ENCODE data around the gene DGAT2L6.

The DGAT2L6 gene

GRCh38 chrX:70133303-70134115, 43.8 kb upstream of the DGAT2L6 start, which contains the start of gene IGBP1:
Gene IGBP1 (plus strand): TSS chrX:70133447. CDS start chrX:70133948, 501 bp downstream.
- peaks cover 42% of the 10 kb centered on the region for H3K9me3 Mint-ChIP-seq
- peaks cover 16% of the 10 kb centered on the region for H3K36me3 Mint-ChIP-seq (ENCODE audit: low read depth)
- H3K27me3 Mint-ChIP-seq (ENCODE audit: low read depth, poor library complexity), result no peaks in the 10 kb centered on the region
- TF ChIP-seq CTCF (IDR thresholded peaks at IDR 0.05), result peak; percentile 49
- H3K4me3 Mint-ChIP-seq, result peak within 1 kb of the TSS; percentile 99
- H3K4me1 Mint-ChIP-seq, result peaks cover 40% of the 10 kb centered on the region
- DNase-seq, result peak; percentile 80
- peak within 1 kb of the TSS; percentile 99 for H3K27ac Mint-ChIP-seq

GRCh38 chrX:70134116-70134477, 43.2 kb upstream of the DGAT2L6 start:
- Mint-ChIP-seq H3K9me3 (peaks cover 36% of the 10 kb centered on the region), H3K27me3 (ENCODE audit: low read depth, poor library complexity) (no peaks in the 10 kb centered on the region), H3K36me3 (ENCODE audit: low read depth) (peaks cover 16% of the 10 kb centered on the region), H3K27ac (peak overlapping the region; percentile 99), H3K4me1 (peaks cover 34% of the 10 kb centered on the region), H3K4me3 (peak overlapping the region; percentile 99)
- DNase-seq, result peak; percentile 7
- TF ChIP-seq CTCF (IDR thresholded peaks at IDR 0.05), result no peak

GRCh38 chrX:70138622-70139021, 38.7 kb upstream of the DGAT2L6 start:
- Mint-ChIP-seq H3K4me3 (no peak overlapping the region), H3K4me1 (peaks cover 18% of the 10 kb centered on the region), H3K36me3 (ENCODE audit: low read depth) (peaks cover 35% of the 10 kb centered on the region), H3K27me3 (ENCODE audit: low read depth, poor library complexity) (no peaks in the 10 kb centered on the region), H3K9me3 (peaks cover 47% of the 10 kb centered on the region), H3K27ac (no peak overlapping the region)
- TF ChIP-seq CTCF (IDR thresholded peaks at IDR 0.05), result no peak
- no peak for DNase-seq

- no peak for TF ChIP-seq CTCF (IDR thresholded peaks at IDR 0.05)
- Mint-ChIP-seq H3K36me3 (ENCODE audit: low read depth) (peaks cover 35% of the 10 kb centered on the region), H3K27me3 (ENCODE audit: low read depth, poor library complexity) (no peaks in the 10 kb centered on the region), H3K9me3 (peaks cover 46% of the 10 kb centered on the region), H3K27ac (no peak overlapping the region), H3K4me3 (no peak overlapping the region), H3K4me1 (peaks cover 11% of the 10 kb centered on the region)
- DNase-seq, result no peak
Observed at GRCh38 chrX:70139736-70140135, 37.5 kb upstream of the DGAT2L6 start.

- Mint-ChIP-seq H3K27me3 (ENCODE audit: low read depth, poor library complexity) (no peaks in the 10 kb centered on the region), H3K27ac (no peak overlapping the region), H3K4me3 (no peak overlapping the region), H3K36me3 (ENCODE audit: low read depth) (peaks cover 29% of the 10 kb centered on the region), H3K9me3 (peaks cover 51% of the 10 kb centered on the region), H3K4me1 (no peaks in the 10 kb centered on the region)
- no peak for TF ChIP-seq CTCF (IDR thresholded peaks at IDR 0.05)
- no peak for DNase-seq
Observed at GRCh38 chrX:70141373-70141772, 35.9 kb upstream of the DGAT2L6 start.
